DOHH2 (cell line): ENCODE results near the gene LRP1-AS.

Experiments
- H3F3A ChIP-seq: fragments of 200-600 bp; sonication (generic), shearing (Covaris generic); 2 replicates; pipeline ENCODE4 v1.6.0; 2016; ENCODE audit warnings: antibody characterized with exemption, mild to moderate bottlenecking; ENCODE audit not compliant: control insufficient read depth, insufficient read depth
- H3K27ac ChIP-seq: fragments of 200-600 bp; sonication (generic); 2 replicates; pipeline ENCODE4 v1.5.1; 2014; ENCODE audit warnings: low read depth, mild to moderate bottlenecking, low read length, moderate library complexity
- H3K27me3 ChIP-seq: fragments of 200-600 bp; sonication (generic); 2 replicates; pipeline ENCODE4 v1.6.1; 2014; ENCODE audit warnings: mild to moderate bottlenecking, low read length, mixed read lengths; ENCODE audit not compliant: control insufficient read depth
- H3K36me3 ChIP-seq: fragments of 200-600 bp; sonication (generic); 2 replicates; pipeline ENCODE4 v1.6.1; 2014; ENCODE audit warnings: mild to moderate bottlenecking, low read length, moderate library complexity, mixed read lengths; ENCODE audit not compliant: control insufficient read depth
- H3K4me1 ChIP-seq: fragments of 200-600 bp; sonication (generic); 2 replicates; pipeline ENCODE4 v1.6.1; 2014; ENCODE audit warnings: mild to moderate bottlenecking, low read length, mixed read lengths; ENCODE audit not compliant: control insufficient read depth
- H3K4me2 ChIP-seq: fragments of 200-600 bp; sonication (generic); 2 replicates; pipeline ENCODE4 v1.6.0; 2014; ENCODE audit warnings: mild to moderate bottlenecking, low read length, moderate library complexity
- H3K4me3 ChIP-seq: fragments of 200-600 bp; sonication (generic); 2 replicates; pipeline ENCODE4 v1.5.1; 2014; ENCODE audit warnings: mild to moderate bottlenecking, low read length, mixed read lengths
- H3K79me2 ChIP-seq: fragments of 200-600 bp; sonication (generic); 2 replicates; pipeline ENCODE4 v1.6.1; 2014; ENCODE audit warnings: mild to moderate bottlenecking, low read length, mixed read lengths; ENCODE audit not compliant: control insufficient read depth
- H3K9me2 ChIP-seq: fragments of 200-600 bp; sonication (generic); replicated peaks from 2 replicates; pipeline ENCODE4 v1.6.1; 2014; ENCODE audit warnings: mild to moderate bottlenecking, low read length, mixed read lengths; ENCODE audit not compliant: control insufficient read depth
- H3K9me3 ChIP-seq: fragments of 200-600 bp; sonication (generic); 2 replicates; pipeline ENCODE4 v1.6.1; 2014; ENCODE audit warnings: antibody characterized with exemption, low read length, mixed read lengths; ENCODE audit not compliant: control insufficient read depth, insufficient read depth
- H4K20me1 ChIP-seq: fragments of 200-600 bp; sonication (generic); 2 replicates; pipeline ENCODE4 v1.6.0; 2014; ENCODE audit warnings: low read depth, mild to moderate bottlenecking, antibody characterized with exemption, low read length, moderate library complexity; ENCODE audit not compliant: control insufficient read depth, insufficient read depth
- EZH2phosphoT487 ChIP-seq: fragments of 200-600 bp; sonication (generic); IDR thresholded peaks from 2 replicates; pipeline ENCODE4 v1.6.1; 2017; ENCODE audit warnings: borderline replicate concordance, mild to moderate bottlenecking, antibody characterized with exemption, low read length, moderate library complexity, mixed read lengths
- TF ChIP-seq, protein P1 (sequence below): fragments of 200-600 bp; sonication (generic); IDR thresholded peaks from one replicate; pipeline ENCODE4 v1.5.1; 2014; ENCODE audit warnings: antibody characterized with exemption, mild to moderate bottlenecking, low read depth, low read length; ENCODE audit not compliant: poor library complexity, severe bottlenecking

Gene LRP1-AS

DNA sequence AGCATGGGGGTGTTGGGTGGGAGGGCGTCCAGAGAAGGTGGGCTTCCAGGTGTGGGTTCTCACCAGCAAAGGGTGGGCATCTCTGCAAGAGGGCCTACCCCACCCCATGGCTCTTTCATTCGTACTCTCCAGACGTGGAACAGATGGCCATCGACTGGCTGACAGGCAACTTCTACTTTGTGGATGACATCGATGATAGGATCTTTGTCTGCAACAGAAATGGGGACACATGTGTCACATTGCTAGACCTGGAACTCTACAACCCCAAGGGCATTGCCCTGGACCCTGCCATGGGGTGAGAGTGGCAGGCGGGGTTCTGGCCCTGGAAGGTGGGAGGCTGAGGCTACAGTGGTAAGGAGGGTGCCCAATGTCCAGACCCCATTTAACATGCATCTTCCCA, 6.7 kb upstream of the LRP1-AS start:
- no peaks in the 10 kb centered on the region for H3K79me2 ChIP-seq
- H3K27me3 ChIP-seq, result no peaks in the 10 kb centered on the region
- TF ChIP-seq, protein P1, sequence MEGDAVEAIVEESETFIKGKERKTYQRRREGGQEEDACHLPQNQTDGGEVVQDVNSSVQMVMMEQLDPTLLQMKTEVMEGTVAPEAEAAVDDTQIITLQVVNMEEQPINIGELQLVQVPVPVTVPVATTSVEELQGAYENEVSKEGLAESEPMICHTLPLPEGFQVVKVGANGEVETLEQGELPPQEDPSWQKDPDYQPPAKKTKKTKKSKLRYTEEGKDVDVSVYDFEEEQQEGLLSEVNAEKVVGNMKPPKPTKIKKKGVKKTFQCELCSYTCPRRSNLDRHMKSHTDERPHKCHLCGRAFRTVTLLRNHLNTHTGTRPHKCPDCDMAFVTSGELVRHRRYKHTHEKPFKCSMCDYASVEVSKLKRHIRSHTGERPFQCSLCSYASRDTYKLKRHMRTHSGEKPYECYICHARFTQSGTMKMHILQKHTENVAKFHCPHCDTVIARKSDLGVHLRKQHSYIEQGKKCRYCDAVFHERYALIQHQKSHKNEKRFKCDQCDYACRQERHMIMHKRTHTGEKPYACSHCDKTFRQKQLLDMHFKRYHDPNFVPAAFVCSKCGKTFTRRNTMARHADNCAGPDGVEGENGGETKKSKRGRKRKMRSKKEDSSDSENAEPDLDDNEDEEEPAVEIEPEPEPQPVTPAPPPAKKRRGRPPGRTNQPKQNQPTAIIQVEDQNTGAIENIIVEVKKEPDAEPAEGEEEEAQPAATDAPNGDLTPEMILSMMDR, result no peak
- H3K4me2 ChIP-seq, result no peak overlapping the region
- H3K4me3 ChIP-seq, result no peak overlapping the region
- peaks cover 7% of the 10 kb centered on the region for H3K4me1 ChIP-seq
- no peaks in the 10 kb centered on the region for H3K9me2 ChIP-seq
- H3K9me3 ChIP-seq, result no peaks in the 10 kb centered on the region
- no peak overlapping the region for H3K27ac ChIP-seq
- no peaks in the 10 kb centered on the region for H4K20me1 ChIP-seq
- no peaks in the 10 kb centered on the region for H3F3A ChIP-seq
- no peaks in the 10 kb centered on the region for H3K36me3 ChIP-seq

DNA sequence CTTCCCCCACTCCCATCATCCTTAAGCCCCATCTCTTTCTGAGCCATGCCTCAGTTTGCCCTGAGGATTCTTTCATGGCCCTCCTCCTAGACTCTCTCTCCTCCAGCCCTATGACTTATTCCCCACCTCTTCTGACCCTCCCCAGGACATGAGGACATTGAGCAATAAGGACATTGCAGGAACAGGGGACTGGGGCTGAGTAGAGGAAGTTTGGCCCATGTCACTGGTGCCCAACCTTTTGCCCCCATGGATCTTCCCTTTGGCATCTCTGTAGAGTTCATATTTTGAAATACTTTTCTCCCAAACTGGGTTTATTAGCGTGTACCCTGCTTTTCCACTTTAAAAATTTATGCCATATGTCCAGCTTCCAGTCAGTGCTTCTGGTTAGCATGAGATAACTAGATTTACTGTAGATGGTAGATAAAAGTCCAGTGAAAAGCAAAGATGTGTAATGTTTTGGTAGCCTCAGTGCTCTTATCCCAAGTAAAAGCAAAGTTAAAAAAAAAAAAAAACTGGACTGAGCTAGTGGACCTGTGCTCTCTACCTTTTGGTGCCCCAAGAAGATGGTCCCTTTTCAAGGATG, 6.1 kb upstream of the LRP1-AS start:
- Histone ChIP-seq H3K27me3 (no peaks in the 10 kb centered on the region), H3K79me2 (no peaks in the 10 kb centered on the region), H3F3A (no peaks in the 10 kb centered on the region), H4K20me1 (no peaks in the 10 kb centered on the region), H3K4me1 (peaks cover 9% of the 10 kb centered on the region), H3K36me3 (no peaks in the 10 kb centered on the region), H3K4me2 (no peak overlapping the region), H3K4me3 (no peak overlapping the region), H3K27ac (no peak overlapping the region), H3K9me2 (no peaks in the 10 kb centered on the region), H3K9me3 (no peaks in the 10 kb centered on the region)
- TF ChIP-seq, protein P1, result no peak

DNA sequence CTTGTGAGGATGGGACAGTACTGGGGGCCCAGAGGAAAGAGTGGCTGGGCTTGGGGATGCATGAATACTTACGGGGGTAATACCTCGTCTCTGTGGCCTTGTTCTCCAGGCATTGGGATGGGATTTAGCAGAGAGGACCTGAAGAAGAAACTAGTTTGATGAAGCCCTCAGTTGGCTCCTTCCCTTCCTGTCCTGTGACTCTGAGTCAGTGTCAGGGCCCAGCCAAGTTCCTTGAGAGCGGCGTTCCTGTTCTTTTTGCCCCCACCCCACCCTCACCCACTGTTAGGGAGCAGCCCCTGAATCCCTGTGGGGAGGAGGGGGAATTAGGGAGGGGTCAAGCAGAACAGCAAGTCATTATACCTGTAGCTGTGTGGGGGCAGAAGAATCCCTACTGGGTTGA, 5.2 kb upstream of the LRP1-AS start:
- Histone ChIP-seq H3K79me2 (no peaks in the 10 kb centered on the region), H4K20me1 (no peaks in the 10 kb centered on the region), H3K36me3 (no peaks in the 10 kb centered on the region), H3K4me3 (no peak overlapping the region), H3K4me1 (peaks cover 10% of the 10 kb centered on the region), H3K9me2 (no peaks in the 10 kb centered on the region), H3K4me2 (no peak overlapping the region), H3K9me3 (no peaks in the 10 kb centered on the region), H3K27me3 (no peaks in the 10 kb centered on the region), H3K27ac (no peak overlapping the region), H3F3A (no peaks in the 10 kb centered on the region)
- TF ChIP-seq, protein P1, result no peak
- TF ChIP-seq EZH2phosphoT487, result no peak
